GM21367 (cell line): ENCODE results near the gene UNC5B.
"Not testable (repeated sequence)": the region's sequence is repeated elsewhere in the genome, so short reads cannot be mapped to it uniquely, and the experiment has no call there.

Source experiments
- ATAC-seq: cut with Tn5 transposase; IDR thresholded peaks from one replicate; pipeline ENCODE4 v1.9.1; 2021; ENCODE audit not compliant: unreplicated experiment

UNC5B gene

DNA sequence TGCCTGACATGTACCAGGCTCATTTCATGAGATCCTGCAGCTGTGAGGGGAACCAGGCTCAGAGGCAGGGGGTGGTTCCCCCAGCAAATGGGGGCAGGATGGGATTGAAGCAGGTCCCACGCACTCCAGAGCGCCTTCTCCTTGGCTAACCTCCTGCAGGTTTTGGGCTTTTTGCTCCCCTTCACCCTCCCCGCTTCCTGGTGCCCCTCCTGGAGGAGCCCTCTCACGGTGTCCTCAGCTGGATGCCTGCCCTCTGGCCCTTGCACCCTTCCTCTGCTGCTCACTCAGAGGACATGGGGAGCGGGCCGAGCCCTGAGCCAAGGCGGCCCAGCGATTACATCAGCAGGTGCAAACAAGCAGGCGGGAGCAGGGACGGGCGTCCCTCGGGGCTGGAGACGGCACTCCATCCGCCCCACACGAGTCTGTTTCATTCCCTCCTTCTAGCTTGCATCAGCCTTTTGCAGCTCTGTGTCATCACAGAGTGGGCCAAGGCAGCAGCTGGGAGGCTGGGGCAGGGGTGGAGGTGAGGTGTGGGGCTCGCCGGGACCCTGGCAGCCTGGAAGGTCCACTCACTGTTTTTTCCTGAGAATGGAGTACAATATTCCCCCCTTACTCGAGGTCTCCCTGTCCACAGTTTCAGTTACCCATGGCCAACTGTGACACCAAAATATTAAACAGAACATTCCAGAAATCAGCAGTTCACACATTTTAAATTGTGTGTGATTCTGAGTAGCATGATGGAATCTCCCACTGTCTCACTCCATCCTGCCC lies 54.0 kb downstream of the UNC5B start:
- no peak for ATAC-seq

DNA sequence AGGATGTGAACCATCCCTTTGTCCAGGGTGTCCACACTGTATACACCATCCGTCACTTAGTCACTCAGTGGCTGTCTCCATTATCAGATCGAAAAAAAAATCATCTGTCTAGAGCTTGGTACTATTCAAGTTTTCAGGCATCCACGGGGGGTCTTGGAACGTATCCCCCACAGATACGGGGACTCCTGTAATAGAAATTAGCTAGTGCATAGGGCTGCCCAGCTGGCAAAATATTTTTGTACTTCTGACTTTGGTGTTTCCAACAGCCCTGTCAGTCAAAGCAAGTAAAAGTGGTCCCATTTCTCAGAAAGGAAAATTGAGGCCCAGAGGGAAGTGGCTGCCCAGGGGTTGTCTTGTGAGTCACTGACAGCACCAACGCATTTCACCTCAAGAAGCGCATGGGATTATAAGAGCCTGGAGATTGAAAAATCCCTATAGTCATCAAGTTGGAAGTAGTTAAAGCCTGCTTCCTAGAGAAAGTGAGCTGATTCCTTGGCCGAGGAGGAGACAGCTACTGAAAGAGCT lies 54.6 kb downstream of the UNC5B start:
- no peak for ATAC-seq

DNA sequence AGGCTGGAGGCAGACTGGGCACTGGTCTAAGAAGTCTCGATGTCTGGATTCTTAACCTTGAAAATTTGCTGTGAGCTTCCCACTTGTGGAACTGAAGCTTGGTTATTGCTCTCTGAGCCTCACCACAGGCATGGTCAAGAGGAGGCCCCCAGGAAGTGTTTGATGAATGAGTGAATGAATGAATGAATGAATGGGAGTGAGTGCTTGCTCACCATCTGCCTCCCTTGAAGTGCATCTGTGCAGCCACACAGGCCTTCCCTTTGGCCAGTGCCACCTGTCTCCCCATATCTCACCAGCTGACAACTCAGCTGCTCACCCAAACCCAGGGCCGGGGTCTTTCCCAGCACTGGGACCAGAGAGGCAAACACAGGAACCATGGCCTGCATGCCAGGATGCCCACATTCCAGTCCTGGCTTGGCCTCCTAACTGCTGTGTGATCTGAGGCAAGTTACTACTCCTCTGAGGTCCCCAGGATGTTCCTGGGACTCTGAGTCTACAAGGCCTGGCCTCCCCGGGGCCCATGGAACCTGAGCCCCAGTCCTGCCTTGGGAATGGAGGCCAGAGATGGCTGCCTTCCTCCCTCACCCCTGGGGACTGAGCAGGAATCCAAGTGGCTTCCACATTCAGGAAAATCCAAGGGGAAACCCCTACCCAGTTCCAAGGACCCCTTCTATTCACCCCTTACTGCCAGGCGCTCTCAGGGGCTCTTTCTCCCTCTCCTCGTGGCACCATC lies 55.3 kb downstream of the UNC5B start:
- no peak for ATAC-seq

DNA sequence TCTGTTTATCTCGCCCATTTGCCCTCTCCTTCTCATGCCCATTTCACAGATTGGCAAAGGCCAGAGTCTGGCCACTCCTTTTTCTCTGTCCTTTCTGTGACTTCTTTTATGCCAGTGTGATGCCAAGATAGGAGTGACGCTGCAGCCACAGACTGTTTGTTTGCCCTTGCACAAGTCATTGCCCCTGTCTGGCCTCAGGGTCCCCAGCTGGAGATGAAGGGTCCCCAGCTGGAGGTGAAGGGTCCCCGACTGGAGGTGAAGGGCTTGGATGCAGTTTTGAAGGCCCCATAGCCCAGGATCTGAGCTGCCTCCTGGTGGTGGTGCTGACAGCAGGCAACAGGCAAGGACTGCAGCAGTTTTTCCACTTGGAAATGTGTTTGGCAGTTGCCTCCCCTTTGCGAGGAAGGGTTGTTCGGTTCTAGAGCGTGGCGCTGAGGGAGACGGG lies 55.9 kb downstream of the UNC5B start:
- no peak for ATAC-seq

DNA sequence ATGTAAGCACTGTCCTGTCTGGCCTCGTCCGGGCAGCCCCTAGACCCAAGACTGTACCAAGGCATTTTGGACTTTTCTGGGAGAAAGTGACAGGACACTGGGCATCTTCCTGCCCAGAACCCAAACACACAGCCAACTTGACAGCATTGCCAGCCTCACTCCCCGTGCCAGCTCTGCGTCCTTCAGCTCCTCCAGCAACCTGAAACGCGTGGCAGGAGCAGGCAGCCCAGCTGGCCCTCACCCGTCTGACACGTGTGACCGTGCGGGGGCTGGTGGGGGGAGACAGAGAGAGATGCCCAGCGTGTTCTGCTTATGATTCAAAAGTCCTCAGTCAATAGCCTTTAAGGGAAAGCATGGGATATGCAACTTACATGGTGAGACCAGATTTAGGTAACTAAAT lies 56.4 kb downstream of the UNC5B start:
- ATAC-seq = no peak

DNA sequence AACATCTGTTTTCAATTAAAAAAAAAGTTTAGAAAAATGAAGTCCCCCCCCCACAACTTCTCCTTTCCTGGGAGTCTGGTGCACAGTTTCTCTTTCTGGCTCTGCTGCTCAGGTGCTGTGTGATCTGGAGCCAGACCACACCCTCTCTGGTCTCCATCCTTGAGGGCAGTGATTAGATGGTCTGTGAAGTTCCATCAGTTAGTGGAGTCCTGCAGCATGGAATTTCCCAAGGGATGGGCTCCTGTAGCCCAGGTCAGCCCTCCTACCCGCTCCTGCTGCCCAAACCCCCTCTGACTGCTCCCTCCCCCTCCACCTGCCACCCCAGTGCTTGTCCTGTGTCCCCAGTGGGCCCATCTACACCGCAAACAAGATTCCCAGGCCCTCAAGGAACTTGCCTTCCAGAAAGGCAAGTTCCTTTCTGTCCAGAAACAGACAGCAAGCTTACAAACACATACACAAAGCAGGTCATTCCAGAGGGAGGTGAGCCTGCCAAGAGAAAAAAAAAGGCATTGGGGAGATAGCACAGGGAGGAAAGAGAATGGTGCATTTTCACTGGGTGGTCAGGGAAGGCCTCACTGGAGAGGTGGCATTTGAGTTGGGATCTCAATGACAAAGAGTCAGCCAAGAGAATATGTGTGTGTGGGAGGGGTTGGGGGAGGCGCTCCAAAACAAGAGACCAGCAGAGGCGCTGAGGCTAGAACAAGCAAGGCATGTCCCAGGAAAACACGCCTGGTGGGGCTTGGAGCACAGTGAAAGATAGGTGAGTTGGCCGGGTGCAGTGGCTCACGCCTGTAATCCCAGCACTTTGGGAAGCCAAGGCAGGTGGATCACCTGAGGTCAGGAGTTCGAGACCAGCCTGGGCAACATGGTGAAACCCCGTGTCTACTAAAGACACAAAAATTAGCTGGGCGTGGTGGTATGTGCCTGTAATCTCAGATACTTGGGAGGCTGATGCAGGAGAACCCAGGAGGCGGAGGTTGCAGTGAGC lies 57.2 kb downstream of the UNC5B start:
- ATAC-seq = no peak

DNA sequence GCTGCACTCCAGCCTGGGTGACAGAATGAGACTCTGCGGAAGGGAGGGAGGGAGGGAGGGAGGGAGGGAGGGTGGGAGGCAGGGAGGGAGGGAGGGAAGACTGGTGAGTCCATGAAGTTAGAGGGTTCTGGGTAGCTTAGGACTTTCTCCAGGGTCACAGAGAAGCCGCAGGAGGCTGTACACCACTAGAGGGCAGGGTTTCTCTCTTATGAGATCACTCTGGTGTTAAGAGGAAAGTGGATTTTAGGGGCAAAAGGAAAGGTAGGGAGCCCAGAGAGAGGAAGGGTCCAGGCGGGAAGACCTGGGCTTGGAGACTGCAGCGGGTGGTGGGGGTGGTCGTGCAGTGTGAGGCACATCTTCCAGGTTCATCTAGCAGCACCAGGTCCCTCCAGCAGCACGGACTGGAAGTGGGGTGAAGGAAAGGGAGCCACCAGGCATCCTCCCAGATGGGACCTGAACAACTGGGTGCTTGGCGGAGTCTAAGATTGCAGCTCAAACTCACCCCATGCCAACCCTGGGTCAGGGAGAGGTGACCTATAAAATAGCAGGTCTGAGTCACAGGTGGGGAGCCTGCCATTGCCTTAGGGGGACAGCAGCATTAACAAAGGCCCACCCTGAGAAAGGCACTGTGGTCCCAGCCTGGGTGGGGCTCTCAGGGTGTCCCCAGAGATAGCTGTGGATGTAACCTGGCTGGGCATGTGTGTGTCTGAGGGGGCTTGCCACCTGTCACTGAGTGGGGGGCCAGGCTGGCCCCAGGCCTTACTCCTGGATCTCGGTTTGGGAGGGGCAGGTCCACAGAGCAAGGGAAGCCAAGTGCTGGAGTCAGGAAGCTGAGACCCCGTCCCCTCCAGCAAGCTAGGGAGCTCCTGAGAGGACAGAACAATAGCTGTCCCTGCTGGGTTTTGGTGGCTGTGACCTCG lies 58.2 kb downstream of the UNC5B start:
- ATAC-seq = no peak

DNA sequence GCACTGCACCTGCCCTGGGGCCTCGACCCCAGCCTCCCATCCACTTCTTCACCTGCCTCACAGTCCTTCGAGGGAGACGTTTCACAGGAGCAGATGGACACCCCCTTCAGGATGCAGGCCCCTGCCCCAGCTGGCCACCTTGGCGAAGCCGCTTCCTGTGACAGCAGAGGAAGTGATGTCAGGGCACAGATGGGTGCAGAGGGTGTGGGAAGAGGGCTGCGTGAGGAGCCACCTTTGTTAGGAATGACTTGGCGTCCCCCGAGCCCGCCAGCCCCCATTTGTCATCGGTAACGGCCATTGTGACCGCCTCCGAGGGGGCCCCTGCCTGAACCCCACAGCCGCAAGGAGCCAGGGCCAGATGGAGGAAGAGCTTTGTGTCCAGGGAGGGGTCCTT lies 59.3 kb downstream of the UNC5B start:
- no peak for ATAC-seq

DNA sequence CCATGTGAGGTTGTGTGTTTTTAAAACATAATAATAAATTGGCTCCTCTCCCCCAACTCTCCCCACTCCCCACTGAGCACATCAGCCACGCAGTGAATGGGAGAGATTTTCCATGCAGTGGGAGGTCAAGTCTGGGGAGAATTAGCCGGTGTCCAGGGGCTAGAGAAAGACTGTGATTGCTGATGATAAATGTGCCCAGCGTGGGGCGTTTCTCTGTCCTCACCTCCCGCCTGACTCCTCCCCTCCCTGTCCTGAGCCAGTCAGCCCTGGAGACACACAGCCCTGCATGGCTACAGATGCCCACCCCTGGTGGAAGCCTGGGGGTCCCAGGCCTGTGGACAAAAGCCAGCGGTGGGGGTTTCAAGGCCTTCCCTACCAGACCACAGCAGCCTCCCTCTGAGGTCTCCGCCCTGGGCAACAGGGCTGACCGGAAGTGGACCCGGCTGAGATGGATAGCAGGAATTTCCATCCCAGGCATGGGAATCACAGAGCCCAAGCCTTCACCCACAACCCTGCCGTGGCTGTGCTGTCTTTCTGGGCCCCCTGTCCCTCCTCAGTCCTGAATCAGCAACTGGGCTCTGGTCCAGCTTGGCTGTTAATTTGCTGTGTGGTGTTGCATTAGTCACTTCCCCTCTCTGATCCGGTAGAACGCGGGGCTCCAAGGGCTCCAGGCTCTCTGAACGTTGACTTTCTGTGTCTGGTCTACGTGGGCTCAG lies 59.8 kb downstream of the UNC5B start:
- no peak for ATAC-seq

DNA sequence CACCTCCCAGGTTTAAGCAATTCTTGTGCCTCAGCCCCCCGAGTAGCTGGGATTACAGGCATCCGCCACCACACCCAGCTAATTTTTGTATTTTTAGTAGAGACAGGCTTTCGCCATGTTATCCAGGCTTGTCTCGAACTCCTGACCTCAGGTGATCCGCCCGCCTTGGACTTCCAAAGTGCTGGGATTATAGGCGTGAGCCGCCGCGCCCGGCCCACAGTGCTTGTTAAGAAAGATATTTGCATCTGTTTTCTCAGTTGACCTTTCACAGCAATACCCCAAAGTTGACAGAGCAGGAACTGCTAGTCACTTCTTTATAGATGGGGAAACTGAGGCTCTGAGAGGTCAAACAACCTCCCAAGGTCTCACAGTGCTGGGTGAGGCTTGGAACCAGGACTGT lies 60.6 kb downstream of the UNC5B start:
- not testable (repeated sequence) for ATAC-seq

DNA sequence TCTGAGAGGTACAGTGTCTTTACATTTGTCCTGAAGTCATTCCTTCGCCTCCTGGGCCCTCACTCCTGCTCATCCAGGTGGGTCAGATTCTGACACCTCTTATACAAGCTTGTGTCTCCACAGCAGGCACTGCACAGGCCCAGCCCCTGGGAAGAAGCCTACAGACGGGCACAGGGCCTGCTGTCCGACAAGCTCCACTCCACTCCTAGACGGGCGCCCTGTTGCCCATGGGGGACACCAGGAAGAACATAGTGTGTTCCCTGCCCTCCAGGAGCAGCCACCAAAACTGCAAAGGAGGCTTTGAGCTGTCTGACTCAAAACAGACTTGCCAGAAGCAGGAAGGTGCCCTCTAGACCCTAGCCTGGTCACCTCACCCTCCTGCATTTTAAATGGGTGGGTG lies 61.1 kb downstream of the UNC5B start:
- no peak for ATAC-seq

DNA sequence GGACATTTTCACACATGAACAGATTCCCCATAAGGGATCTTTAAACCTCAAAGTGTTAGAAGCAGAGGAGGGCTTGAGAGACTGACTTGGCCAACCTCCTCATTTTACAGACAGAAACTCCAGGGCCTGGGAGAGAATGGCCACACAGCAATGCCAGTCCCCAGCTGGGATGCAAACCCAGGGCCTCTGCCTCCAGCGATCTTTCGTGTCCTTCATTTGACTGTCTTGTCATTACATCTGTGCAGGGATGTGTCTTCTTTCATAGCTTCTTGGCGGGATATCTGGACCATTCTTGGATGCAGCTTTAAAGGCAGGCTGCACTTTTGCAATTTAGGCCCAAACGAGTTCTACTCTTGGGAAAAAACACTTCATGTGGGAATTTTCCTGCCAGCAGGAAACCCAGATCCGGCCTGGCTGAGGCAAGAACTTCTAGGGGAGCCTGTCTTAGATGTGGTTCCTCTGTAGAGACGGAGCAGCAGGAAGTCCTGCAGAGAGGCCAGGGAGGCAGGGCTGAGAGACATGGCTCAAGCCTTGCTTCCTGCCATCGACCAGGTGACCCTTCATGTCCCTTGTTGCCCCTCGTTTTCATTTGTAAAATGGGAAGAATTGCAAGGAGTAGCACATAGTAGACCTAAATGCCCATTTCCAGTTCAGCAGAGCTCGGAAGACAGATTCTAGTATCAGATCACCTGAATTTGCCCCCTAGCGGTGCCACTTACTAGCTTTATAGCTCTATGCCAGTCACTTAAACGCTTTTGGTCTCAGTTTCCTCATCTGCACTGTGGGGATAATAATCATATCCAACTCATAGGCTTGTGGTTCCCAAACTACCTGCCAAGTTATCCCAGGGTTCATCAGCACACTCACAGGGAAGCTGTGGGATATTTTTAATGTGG lies 62.8 kb downstream of the UNC5B start:
- no peak for ATAC-seq

DNA sequence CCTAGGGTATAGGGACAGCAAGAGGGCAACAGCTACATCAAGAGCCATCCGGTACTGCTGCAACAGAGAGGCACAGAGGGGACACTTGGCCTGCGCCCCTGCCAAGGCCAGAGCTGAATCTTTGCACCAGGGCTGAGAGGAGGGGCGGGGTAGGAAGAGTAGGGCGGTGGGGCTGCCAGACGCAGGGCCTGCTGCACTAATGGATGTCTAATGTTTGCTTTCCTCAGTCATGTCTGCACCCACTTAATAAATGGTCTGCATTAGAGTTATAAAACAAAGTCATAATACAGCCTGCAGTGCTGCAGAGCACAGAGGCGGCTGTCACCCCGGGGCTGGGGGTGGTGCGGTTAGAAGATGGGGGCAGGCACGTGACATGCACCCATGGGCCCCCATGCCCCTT lies 64.5 kb downstream of the UNC5B start:
- no peak for ATAC-seq

DNA sequence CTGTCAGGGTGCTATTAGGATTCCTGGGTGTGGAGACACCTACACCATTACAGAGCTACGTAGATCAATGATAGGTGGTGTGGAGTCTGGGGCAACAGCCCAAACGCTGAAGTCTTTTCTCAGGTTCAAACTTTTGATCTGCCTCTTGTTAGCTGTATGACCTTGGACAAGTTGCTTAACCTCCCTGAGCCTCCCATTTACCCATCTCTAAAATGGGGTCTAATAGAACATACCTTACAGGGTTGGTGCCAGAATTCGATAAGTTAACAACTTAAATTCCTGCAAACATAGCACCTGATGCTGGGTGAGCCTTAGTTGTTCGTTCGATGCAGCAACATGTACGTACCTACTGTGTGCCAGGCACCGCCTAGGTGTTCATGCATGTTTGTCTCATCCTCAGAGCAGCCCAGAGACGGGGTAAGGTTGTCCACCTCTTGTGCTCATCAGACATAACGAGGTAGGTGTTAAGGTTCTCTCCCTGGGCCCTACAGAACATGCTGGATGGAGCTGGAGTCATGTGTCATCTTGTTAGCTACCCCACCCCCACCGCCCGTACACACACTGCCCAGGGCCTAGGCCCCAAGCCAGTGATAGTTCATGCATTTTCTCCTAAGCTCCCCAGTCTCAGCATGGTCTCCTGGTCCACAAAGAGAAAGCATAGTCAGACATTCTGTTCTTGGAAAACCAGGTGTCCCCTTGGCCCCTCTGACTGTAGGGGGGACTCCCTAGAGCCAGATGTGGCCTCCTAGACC lies 65.7 kb downstream of the UNC5B start:
- ATAC-seq = no peak

DNA sequence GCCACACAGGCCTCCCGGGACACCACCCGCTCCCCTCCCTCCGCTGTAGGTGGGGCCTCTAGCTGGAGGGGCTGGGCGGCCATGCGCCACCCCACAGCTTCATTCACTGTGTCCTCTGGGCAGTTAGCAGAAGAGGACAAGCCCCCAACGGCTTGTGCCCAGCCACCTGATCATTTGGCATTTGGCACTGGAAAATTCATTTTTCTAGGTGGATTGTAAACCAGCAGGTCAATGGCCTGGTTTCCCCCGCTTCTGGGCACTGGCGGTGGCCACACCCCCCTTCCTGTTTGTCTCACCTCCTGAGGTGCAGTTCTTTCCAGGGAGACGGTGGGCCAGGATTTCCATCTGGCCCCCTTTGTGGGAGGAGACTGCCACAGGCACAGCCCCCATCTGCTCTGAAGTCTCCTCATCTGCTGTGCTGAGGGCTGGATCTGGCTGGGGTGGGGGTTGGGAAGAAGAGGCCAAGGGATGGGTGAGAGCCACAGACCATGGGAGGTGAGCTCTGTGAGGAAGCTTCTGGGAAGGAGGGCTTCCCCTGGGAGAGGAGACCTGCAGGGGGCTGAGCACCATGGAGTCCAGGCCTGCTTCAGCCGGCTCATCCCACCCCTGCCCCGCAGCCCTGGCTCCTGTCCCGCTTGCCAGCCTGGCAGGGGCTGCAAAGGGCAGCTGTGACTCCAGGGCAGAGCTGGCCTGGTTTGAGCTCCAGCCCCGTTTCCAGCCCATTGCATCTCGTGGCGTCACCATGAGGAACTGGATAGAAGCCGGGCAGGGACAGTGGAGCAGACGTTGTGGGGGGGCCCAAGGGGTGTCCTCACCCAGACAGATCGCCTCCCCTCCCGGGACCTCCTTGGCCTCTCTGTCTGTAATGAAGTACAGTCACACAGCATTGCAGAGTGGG lies 66.6 kb downstream of the UNC5B start:
- ATAC-seq = no peak

DNA sequence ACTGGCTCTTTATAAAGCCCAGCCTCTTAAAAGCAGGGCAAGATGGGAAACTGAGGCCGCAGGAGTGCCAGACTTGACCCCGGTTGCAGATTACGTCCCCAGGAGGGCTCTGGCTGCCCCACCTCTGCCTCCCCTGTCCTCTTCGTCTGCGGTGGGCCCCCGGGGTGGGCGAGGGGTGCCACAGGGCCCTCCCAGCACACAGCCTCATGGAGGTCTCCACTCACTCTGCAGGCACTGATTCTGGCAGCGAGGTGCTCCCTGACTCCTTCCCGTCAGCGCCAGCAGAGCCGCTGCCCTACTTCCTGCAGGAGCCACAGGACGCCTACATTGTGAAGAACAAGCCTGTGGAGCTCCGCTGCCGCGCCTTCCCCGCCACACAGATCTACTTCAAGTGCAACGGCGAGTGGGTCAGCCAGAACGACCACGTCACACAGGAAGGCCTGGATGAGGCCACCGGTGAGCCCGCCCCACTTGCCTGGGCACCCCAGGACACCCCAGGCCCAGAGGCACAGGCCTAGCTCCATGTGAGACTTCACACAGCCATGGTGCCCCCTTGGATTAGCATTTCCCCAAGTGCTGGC lies 67.3 kb downstream of the UNC5B start:
- no peak for ATAC-seq
